HepG2 (cell line): ENCODE measurements around the gene AGBL3. TPM values are rescaled to one million over a fixed set of nuclear protein-coding genes. Genes with fewer than 3 reads are reported as not detected.

Source experiments
- FOXO4 ChIP-seq: sonication (generic); formaldehyde crosslinking; conservative IDR thresholded peaks from 2 replicates; pipeline ENCODE4 v1.8.1; 2023; ENCODE audit warnings: missing genetic modification reagents
- HOXA3 ChIP-seq: sonication (generic); formaldehyde crosslinking; IDR thresholded peaks from 2 replicates; pipeline ENCODE4 v1.5.0; 2020; ENCODE audit warnings: missing genetic modification reagents
- KDM5B ChIP-seq: sonication (generic); formaldehyde crosslinking; IDR thresholded peaks from 2 replicates; pipeline ENCODE4 v1.4.0; 2020; ENCODE audit warnings: missing genetic modification reagents, mild to moderate bottlenecking, borderline replicate concordance
- KLF13 ChIP-seq: sonication (generic); formaldehyde crosslinking; IDR thresholded peaks from 2 replicates; pipeline ENCODE4 v1.4.0; 2020; ENCODE audit warnings: mild to moderate bottlenecking, missing genetic modification reagents
- KLF15 ChIP-seq: sonication (generic); formaldehyde crosslinking; IDR thresholded peaks from 2 replicates; pipeline ENCODE4 v1.8.1; 2023; ENCODE audit warnings: borderline replicate concordance, mild to moderate bottlenecking, inconsistent platforms, missing genetic modification reagents, mixed read lengths
- MLX ChIP-seq: IDR thresholded peaks from 2 replicates; pipeline ENCODE4 v1.6.1; 2016
- RELA ChIP-seq: sonication (generic); formaldehyde crosslinking; IDR thresholded peaks from 2 replicates; pipeline ENCODE4 v1.4.0; 2020; ENCODE audit warnings: missing genetic modification reagents
- RORA ChIP-seq: sonication (generic); formaldehyde crosslinking; IDR thresholded peaks from 2 replicates; pipeline ENCODE4 v1.5.0; 2020; ENCODE audit warnings: mild to moderate bottlenecking, missing genetic modification reagents, moderate library complexity
- SNAPC2 ChIP-seq: sonication (generic); formaldehyde crosslinking; IDR thresholded peaks from 2 replicates; pipeline ENCODE4 v1.8.1; 2022; ENCODE audit warnings: mild to moderate bottlenecking, missing genetic modification reagents
- TAF1 ChIP-seq: sonication (generic); formaldehyde crosslinking; IDR thresholded peaks from 2 replicates; pipeline ENCODE4 v1.4.0; 2020; ENCODE audit warnings: missing genetic modification reagents
- ZNF556 ChIP-seq: sonication (generic); formaldehyde crosslinking; IDR thresholded peaks from 2 replicates; pipeline ENCODE4 v1.4.0; 2020; ENCODE audit warnings: mild to moderate bottlenecking, missing genetic modification reagents, borderline replicate concordance
- ZNF580 ChIP-seq: IDR thresholded peaks from 2 replicates; pipeline ENCODE4 v1.6.1; 2016; ENCODE audit warnings: low read depth, borderline replicate concordance
- ZNF646 ChIP-seq: sonication (generic); formaldehyde crosslinking; IDR thresholded peaks from 2 replicates; pipeline ENCODE4 v1.9.0; 2021; ENCODE audit warnings: mild to moderate bottlenecking, missing genetic modification reagents
- ZNF737 ChIP-seq: sonication (generic); formaldehyde crosslinking; IDR thresholded peaks from 2 replicates; pipeline ENCODE4 v1.5.0; 2020; ENCODE audit warnings: missing genetic modification reagents, mild to moderate bottlenecking, borderline replicate concordance
- ZNF75D ChIP-seq: sonication (generic); formaldehyde crosslinking; IDR thresholded peaks from 2 replicates; pipeline ENCODE4 v1.8.1; 2023; ENCODE audit warnings: missing genetic modification reagents, mild to moderate bottlenecking, borderline replicate concordance
- ZNF780A ChIP-seq: sonication (generic); formaldehyde crosslinking; IDR thresholded peaks from 2 replicates; pipeline ENCODE4 v1.8.0; 2022; ENCODE audit warnings: mild to moderate bottlenecking, missing genetic modification reagents, moderate library complexity
- ZZZ3 ChIP-seq: sonication (generic); formaldehyde crosslinking; IDR thresholded peaks from 2 replicates; pipeline ENCODE4 v1.4.0; 2020; ENCODE audit warnings: missing genetic modification reagents, mild to moderate bottlenecking, borderline replicate concordance
- polyA plus RNA-seq, 8 experiments: library from polyadenylated mRNA; depleted of rRNA in 3 of 8; stranded (reverse) in 7 of 8; unstranded in 1 of 8; fragments of >200 nt; fragmentation: Illumina TruSeq in 4 of 8; extraction: Trizol in 4 of 8; gene quantifications; 2 replicates each; pipeline versions ENCODE4 v1.2.1 to v1.2.3, GENCODE V29; 2011 to 2016; ENCODE audit warnings: low read depth in 4 of 8, missing spikeins in 1 of 8, mixed read lengths in 1 of 8; ENCODE audit not compliant: insufficient read depth in 1 of 8
- total RNA-seq, 5 experiments: library from RNA; depleted of rRNA; stranded (reverse); fragments of >200 nt; fragmentation: Illumina TruSeq; extraction: Trizol; gene quantifications; 2 replicates each; pipeline ENCODE4 v1.2.3, GENCODE V29; 2016; ENCODE audit warnings: low read depth in 1 of 5

AGBL3 gene
- total and polyA plus RNA-seq, 2 of the 13 experiments (the other 11 are each of a cell fraction or from before 2014, with no cell fraction given), result 2.2 to 7.2 TPM

- TF ChIP-seq ZNF646 (CRISPR knock-in tag) (no peak), RELA (CRISPR knock-in tag) (no peak), KLF13 (CRISPR knock-in tag) (no peak), KDM5B (CRISPR knock-in tag) (no peak), ZZZ3 (CRISPR knock-in tag) (no peak), ZNF556 (CRISPR knock-in tag) (peak; percentile 75; the same call in 1 of the 2 replicates), TAF1 (no peak), RORA (CRISPR knock-in tag) (no peak), MLX (CRISPR knock-in tag) (peak; percentile 78), ZNF737 (no peak), FOXO4 (no peak), ZNF75D (CRISPR knock-in tag) (no peak), ZNF580 (no peak), SNAPC2 (CRISPR knock-in tag) (no peak; the same call in 1 of the 2 replicates), KLF15 (CRISPR knock-in tag) (no peak), HOXA3 (peak; percentile 44; the same call in 1 of the 2 replicates), ZNF780A (CRISPR knock-in tag) (no peak)
These were observed 11.0 kb downstream of the AGBL3 start (continued) for GRCh38 chr7:134997214-134997885.
